Adrenal gland (tissue), 12 donors: Measurements from ENCODE around the gene TP73. TPM values are rescaled to one million over a fixed set of nuclear protein-coding genes. Genes with fewer than 3 reads are reported as not detected.

Experiments used
- DNase-seq, 7 donors: peaks; one replicate each; pipeline ENCODE4 v3.0.0-alpha.2; 2019 to 2020
- H3K27ac ChIP-seq, 5 donors: fragments of 200-600 bp; sonication (generic) in 4 of 5; 1 replicate in 3 of 5; 2 replicates in 2 of 5; pipeline versions ENCODE4 v1.5.1 to v1.8.0; 2016 to 2020; ENCODE audit warnings: mild to moderate bottlenecking in 1 of 5
- H3K27me3 ChIP-seq: fragments of 200-600 bp; 2 replicates; pipeline ENCODE4 v1.8.0; 2021
- H3K36me3 ChIP-seq, 2 donors: fragments of 200-600 bp; replicated peaks in 1 of 2; 1 replicate in 1 of 2; 2 replicates in 1 of 2; pipeline versions ENCODE4 v1.5.1 to v1.8.0; 2018 to 2022
- H3K4me1 ChIP-seq, 2 donors: fragments of 200-600 bp; replicated peaks in 1 of 2; 1 replicate in 1 of 2; 2 replicates in 1 of 2; pipeline versions ENCODE4 v1.5.1 to v1.8.0; 2018 to 2021
- H3K4me3 ChIP-seq, 4 donors: fragments of 200-600 bp; sonication (generic) in 3 of 4; one replicate each; pipeline ENCODE4 v1.5.1; 2016 to 2018
- H3K9me3 ChIP-seq, 3 donors: fragments of 200-600 bp; sonication (generic) in 1 of 3; replicated peaks in 1 of 3; 1 replicate in 2 of 3; 2 replicates in 1 of 3; pipeline versions ENCODE4 v1.5.1 to v1.8.0; 2016 to 2021
- CTCF ChIP-seq, 6 experiments: fragments of 450-650 bp in 4 of 6; fragments of 200-600 bp in 2 of 6; sonication (generic) in 1 of 6; IDR thresholded peaks; 1 replicate in 5 of 6; 2 replicates in 1 of 6; pipeline versions ENCODE4 v1.5.1 to v1.8.0; 2016 to 2021; ENCODE audit warnings: antibody characterized with exemption in 6 of 6, mild to moderate bottlenecking in 2 of 6, moderate library complexity in 1 of 6
- POLR2A ChIP-seq, 2 donors: fragments of 450-650 bp; IDR thresholded peaks; one replicate each; pipeline ENCODE4 v1.6.1; 2017; ENCODE audit warnings: antibody characterized with exemption in 2 of 2, mild to moderate bottlenecking in 2 of 2, moderate library complexity in 1 of 2
- WGBS, 4 donors: extraction: QIAGEN DNeasy Blood & Tissue Kit in 2 of 4; methylation state at CpG; one replicate each; pipeline versions ENCODE4 v1.1.5 to v1.1.7; 2013 to 2017; 5-methylcytosine and 5-hydroxymethylcytosine counted together
- intact Hi-C, 2 donors: fragments of 100-400 bp; cut with DNase I; formaldehyde crosslinking; loops; one replicate each; pipeline versions ENCODE4 v1.14.1 to v1.15.0; 2022 to 2023
- polyA plus RNA-seq, 3 donors: library from polyadenylated mRNA; stranded (reverse); fragments of 200-250 nt in 2 of 3; fragments of 350-450 nt in 1 of 3; fragmentation: Illumina TruSeq in 1 of 3; extraction: RNeasy Lipid Tissue Mini Kit (QIAGEN cat#74804) in 1 of 3; gene quantifications; one replicate each; pipeline ENCODE4 v1.2.3, GENCODE V29; 2013 to 2014
- total RNA-seq, 9 donors: library from RNA; depleted of rRNA in 4 of 9; stranded (reverse); fragments of >200 nt in 4 of 9; fragments of 120-200 nt in 1 of 9; fragmentation: NEBNext Ultra II Directional in 1 of 9; extraction: Animal tissue kit (Norgen Biotek cat#: 25700) in 1 of 9; gene quantifications; one replicate each; pipeline versions ENCODE4 v1.1.0 to v1.2.4, GENCODE V29; 2013 to 2023
- donor health status: healthy with polysubstance abuse.
- donor health status: Bipolar disorder and iron deficiency.
- donor health status: DM: yes; HTN: yes; CAD: no.
- donor health status: DM: no; HTN: no; CAD: no.
- donor health status: DM: no; HTN: no; CAD: no.
- donor health status: DM: yes; HTN: yes; CAD: no.

TP73 gene
- total and polyA plus RNA-seq, 12 donors: 0.03 to 0.22 (median 0.14) TPM; not detected in 6

- no peak overlapping the region for H3K4me3 ChIP-seq
- intact Hi-C loops: loop anchor here in 1 of 2 donors (10.0 kb wide), 1 partner anchor 233 kb away; no protein-coding TSS in a partner anchor
- TF ChIP-seq POLR2A (IDR thresholded peaks at IDR 0.05) (no peak), CTCF (IDR thresholded peaks at IDR 0.05) (no peak)
- H3K4me1 ChIP-seq: no peaks in the 10 kb centered on the region
- no peak overlapping the region for H3K27ac ChIP-seq
- no peaks in the 10 kb centered on the region for H3K36me3 ChIP-seq
- DNase-seq: no peak
- WGBS, 4 donors: 84 to 90% (median 88%) methylated on average over 11 to 31 of the region's 31 CpGs
- H3K27me3 ChIP-seq: no peaks in the 10 kb centered on the region
- H3K9me3 ChIP-seq: no peaks in the 10 kb centered on the region
Observed at GRCh38 chr1:3727825-3728776, 75.8 kb downstream of the TP73 start.

GRCh38 chr1:3729594-3730542 is 77.6 kb downstream of the TP73 start:
- Histone ChIP-seq H3K4me3 (no peak overlapping the region), H3K9me3 (no peaks in the 10 kb centered on the region), H3K27ac (no peak overlapping the region), H3K27me3 (no peaks in the 10 kb centered on the region), H3K36me3 (no peaks in the 10 kb centered on the region), H3K4me1 (no peaks in the 10 kb centered on the region)
- 77 to 95% (median 83%) methylated on average over 8 to 32 of the region's 32 CpGs for WGBS, 4 donors
- intact Hi-C loops: loop anchor here in 1 of 2 donors (10.0 kb wide), 1 partner anchor 235 kb away; no protein-coding TSS in a partner anchor
- no peak for TF ChIP-seq POLR2A (IDR thresholded peaks at IDR 0.05)
- no peak for TF ChIP-seq CTCF (IDR thresholded peaks at IDR 0.05)
- DNase-seq: no peak

- Histone ChIP-seq H3K4me1 (no peaks in the 10 kb centered on the region), H3K9me3 (no peaks in the 10 kb centered on the region), H3K36me3 (no peaks in the 10 kb centered on the region), H3K4me3 (no peak overlapping the region), H3K27me3 (no peaks in the 10 kb centered on the region), H3K27ac (no peak overlapping the region)
- TF ChIP-seq POLR2A (IDR thresholded peaks at IDR 0.05) (no peak), CTCF (IDR thresholded peaks at IDR 0.05) (no peak)
- WGBS, 4 donors: 79 to 84% (median 81%) methylated on average over 15 to 25 of the region's 25 CpGs
- DNase-seq: no peak
- intact Hi-C loops: no loop called here
Observed at GRCh38 chr1:3730543-3731247, 78.4 kb downstream of the TP73 start.
